Panc1 (cell line): ENCODE data around the gene ITSN2. TPM values are rescaled to one million over a fixed set of nuclear protein-coding genes. Genes with fewer than 3 reads are reported as not detected.

Source experiments
- ATAC-seq: fragments of 200-7000 bp; cut with Tn5 transposase; 2 replicates; pipeline ENCODE4 v1.9.1; 2020; ENCODE audit warnings: mild to moderate bottlenecking, moderate library complexity
- BruUV-seq: library from RNA; stranded (reverse); fragments of 400-500 nt; replicated peaks from 2 replicates; lab custom pipeline; 2021; lab: Mats Ljungman, UMichigan
- CTCF ChIA-PET: fragments of 300-600 bp; sonication (Branson Sonifier 250); formaldehyde crosslinking; loops from one replicate; lab custom pipeline; 2022; ENCODE audit warnings: antibody characterized with exemption; lab: Charles Lee
- POLR2A ChIA-PET: fragments of 300-600 bp; sonication (Branson Sonifier 250); formaldehyde crosslinking; loops from one replicate; lab custom pipeline; 2022; ENCODE audit warnings: antibody characterized with exemption; lab: Charles Lee
- DNase-seq: peaks from one replicate; pipeline ENCODE4 v3.0.0-alpha.2; 2010; ENCODE audit warnings: low read depth, low spot score
- H3K27ac ChIP-seq: 2 replicates; pipeline ENCODE4 v1.5.1; 2011; ENCODE audit warnings: mild to moderate bottlenecking, low read length, inconsistent platforms
- H3K27me3 ChIP-seq: fragments of 200-500 bp; sonication (Bioruptor generic); 2 replicates; pipeline ENCODE4 v1.6.0; 2014; ENCODE audit warnings: low read length, inconsistent platforms; ENCODE audit not compliant: control insufficient read depth, insufficient read depth
- H3K36me3 ChIP-seq: fragments of 200-500 bp; sonication (Bioruptor generic); 2 replicates; pipeline ENCODE4 v1.5.1; 2014; ENCODE audit warnings: inconsistent platforms, mild to moderate bottlenecking, low read length, moderate library complexity; ENCODE audit not compliant: control insufficient read depth, insufficient read depth
- H3K4me1 ChIP-seq: 2 replicates; pipeline ENCODE4 v1.5.1; 2011; ENCODE audit warnings: inconsistent platforms, mild to moderate bottlenecking, low read length, moderate library complexity; ENCODE audit not compliant: control insufficient read depth, insufficient read depth
- H3K4me3 ChIP-seq, 2 experiments: 2 replicates each; pipeline ENCODE4 v1.5.1; 2011 to 2012; ENCODE audit warnings: low read depth in 2 of 2, low read length in 2 of 2, mild to moderate bottlenecking in 2 of 2, inconsistent platforms in 1 of 2, moderate library complexity in 1 of 2
- H3K9me3 ChIP-seq: fragments of 200-500 bp; sonication (Bioruptor generic); 2 replicates; pipeline ENCODE4 v1.5.1; 2014; ENCODE audit warnings: low read depth, mild to moderate bottlenecking, inconsistent platforms, low read length, moderate library complexity; ENCODE audit not compliant: control insufficient read depth, insufficient read depth
- CTCF ChIP-seq: fragments of 450-650 bp; IDR thresholded peaks from 2 replicates; pipeline ENCODE4 v1.5.1; 2017; ENCODE audit warnings: mild to moderate bottlenecking
- POLR2AphosphoS5 ChIP-seq: IDR thresholded peaks from 2 replicates; pipeline ENCODE4 v1.6.1; 2012; ENCODE audit warnings: mild to moderate bottlenecking, low read depth, low read length, moderate library complexity
- REST ChIP-seq, 2 experiments: IDR thresholded peaks; 2 replicates each; pipeline ENCODE4 v1.6.1; 2011 to 2012; ENCODE audit warnings: low read depth in 2 of 2, control low read depth in 1 of 2, low read length in 1 of 2, mild to moderate bottlenecking in 1 of 2, moderate library complexity in 1 of 2; ENCODE audit not compliant: insufficient read depth in 1 of 2
- SIN3A ChIP-seq: IDR thresholded peaks from 2 replicates; pipeline ENCODE4 v1.6.1; 2012; ENCODE audit warnings: low read depth, mild to moderate bottlenecking, low read length, moderate library complexity, borderline replicate concordance; ENCODE audit not compliant: insufficient read depth
- TCF7L2 ChIP-seq: IDR thresholded peaks from 2 replicates; pipeline ENCODE4 v1.6.1; 2011; ENCODE audit warnings: mild to moderate bottlenecking, low read depth, low read length, inconsistent platforms
- in situ Hi-C: cut with HindIII; loops from 2 replicates; pipeline ENCODE4 v1.10.0; 2016; ENCODE audit warnings: low sequenced_read_pairs, low pct_unique_long_range_greater_than_20kb
- intact Hi-C: fragments of 100-400 bp; cut with micrococcal nuclease; formaldehyde crosslinking; loops from one replicate; pipeline ENCODE4 v1.10.0; 2022; ENCODE audit not compliant: unreplicated experiment
- total RNA-seq: library from RNA; stranded (reverse); gene quantifications from one replicate; pipeline ENCODE4 v1.2.1, GENCODE V29; 2021; ENCODE audit not compliant: unreplicated experiment

ITSN2 gene
- total RNA-seq, 1 experiment from 2014 or later, result 57.7 TPM

GRCh38 chr2:24360963-24361330 lies 611 bp upstream of the ITSN2 start:
- DNase-seq (no peak), ATAC-seq (peak; percentile 15; the same call in 1 of the 2 replicates)
- intact Hi-C loops, result no loop called here
- Histone ChIP-seq H3K4me3 (peak overlapping the region; percentile 80 to 92), H3K27me3 (no peaks in the 10 kb centered on the region), H3K36me3 (0 out of 2 replicates have a peak, but pooled peaks cover 4% of the 10 kb centered on the region), H3K9me3 (no peaks in the 10 kb centered on the region), H3K4me1 (peaks cover 9% of the 10 kb centered on the region; the same call in 1 of the 2 replicates), H3K27ac (peak overlapping the region; percentile 95)
- no peak for TF ChIP-seq REST (IDR thresholded peaks at IDR 0.05; ENCODE audit: insufficient read depth in 1 of 2, low read depth in 2 of 2, low read length in 1 of 2)
- no peak for TF ChIP-seq TCF7L2
- no peak for TF ChIP-seq CTCF
- TF ChIP-seq SIN3A, result no peak
- TF ChIP-seq POLR2AphosphoS5, result no peak
- no TSS peak for BruUV-seq
- POLR2A ChIA-PET, result no interaction called here
- CTCF ChIA-PET, result no interaction called here
- in situ Hi-C loops, result no loop called here

- intact Hi-C loops, result no loop called here
These were observed 947 bp downstream of the ITSN2 start for GRCh38 chr2:24359129-24360049.

More at GRCh38 chr2:24359129-24360049, 947 bp downstream of the ITSN2 start:
- H3K9me3 ChIP-seq, result no peaks in the 10 kb centered on the region
- peak; percentile 17 for ATAC-seq
- H3K4me1 ChIP-seq, result peaks cover 12% of the 10 kb centered on the region
- ChIA-PET POLR2A (no interaction called here), CTCF (no interaction called here)
- peak overlapping the region; percentile 46 for H3K27ac ChIP-seq
- BruUV-seq, result TSS peak; percentile 70
- TF ChIP-seq POLR2AphosphoS5, result no peak
- TF ChIP-seq TCF7L2, result no peak
- TF ChIP-seq SIN3A, result no peak
- TF ChIP-seq CTCF, result no peak
- TF ChIP-seq REST (IDR thresholded peaks at IDR 0.05; ENCODE audit: insufficient read depth in 1 of 2, low read depth in 2 of 2, low read length in 1 of 2), result no peak
- in situ Hi-C loops, result no loop called here
- H3K4me3 ChIP-seq, result peak overlapping the region; percentile 80 to 92
- no peaks in the 10 kb centered on the region for H3K27me3 ChIP-seq
- 0 out of 2 replicates have a peak, but pooled peaks cover 4% of the 10 kb centered on the region for H3K36me3 ChIP-seq
- DNase-seq, result no peak
